ENCODE results near the gene DLG4.

DLG4 gene

GRCh38 chr17:7195971-7196370, 23.7 kb downstream of the DLG4 start:
- no peak for TF ChIP-seq CTCF (conservative IDR thresholded peaks at IDR 0.05; ENCODE audit: low read depth, low read length)
- Histone ChIP-seq H3K36me3 (ENCODE audit: insufficient read depth) (no peaks in the 10 kb centered on the region), H3K27me3 (ENCODE audit: insufficient read depth, low read depth) (no peaks in the 10 kb centered on the region), H3K79me2 (ENCODE audit: insufficient read depth, low read depth) (no peaks in the 10 kb centered on the region), H3K4me2 (no peak overlapping the region), H3K4me1 (ENCODE audit: low read depth, poor library complexity, severe bottlenecking) (no peaks in the 10 kb centered on the region), H3K9ac (no peak overlapping the region), H4K20me1 (ENCODE audit: insufficient read depth) (no peaks in the 10 kb centered on the region), H2AFZ (ENCODE audit: low read depth) (no peak overlapping the region), H3K4me3 (IDR thresholded peaks at IDR 0.05; ENCODE audit: insufficient read depth, low read depth, low read length) (no peak overlapping the region), H3K27ac (no peak overlapping the region)

GRCh38 chr17:7192271-7192937, 27.2 kb downstream of the DLG4 start:
- Histone ChIP-seq H3K27ac (no peak overlapping the region), H3K9ac (no peak overlapping the region), H3K27me3 (ENCODE audit: insufficient read depth, low read depth) (no peaks in the 10 kb centered on the region), H3K4me3 (IDR thresholded peaks at IDR 0.05; ENCODE audit: insufficient read depth, low read depth, low read length) (no peak overlapping the region), H4K20me1 (ENCODE audit: insufficient read depth) (no peaks in the 10 kb centered on the region), H3K4me1 (ENCODE audit: low read depth, poor library complexity, severe bottlenecking) (no peaks in the 10 kb centered on the region), H3K79me2 (ENCODE audit: insufficient read depth, low read depth) (no peaks in the 10 kb centered on the region), H3K36me3 (ENCODE audit: insufficient read depth) (no peaks in the 10 kb centered on the region), H3K4me2 (no peak overlapping the region), H2AFZ (ENCODE audit: low read depth) (no peak overlapping the region)
- no peak for TF ChIP-seq CTCF (conservative IDR thresholded peaks at IDR 0.05; ENCODE audit: low read depth, low read length)

DNA sequence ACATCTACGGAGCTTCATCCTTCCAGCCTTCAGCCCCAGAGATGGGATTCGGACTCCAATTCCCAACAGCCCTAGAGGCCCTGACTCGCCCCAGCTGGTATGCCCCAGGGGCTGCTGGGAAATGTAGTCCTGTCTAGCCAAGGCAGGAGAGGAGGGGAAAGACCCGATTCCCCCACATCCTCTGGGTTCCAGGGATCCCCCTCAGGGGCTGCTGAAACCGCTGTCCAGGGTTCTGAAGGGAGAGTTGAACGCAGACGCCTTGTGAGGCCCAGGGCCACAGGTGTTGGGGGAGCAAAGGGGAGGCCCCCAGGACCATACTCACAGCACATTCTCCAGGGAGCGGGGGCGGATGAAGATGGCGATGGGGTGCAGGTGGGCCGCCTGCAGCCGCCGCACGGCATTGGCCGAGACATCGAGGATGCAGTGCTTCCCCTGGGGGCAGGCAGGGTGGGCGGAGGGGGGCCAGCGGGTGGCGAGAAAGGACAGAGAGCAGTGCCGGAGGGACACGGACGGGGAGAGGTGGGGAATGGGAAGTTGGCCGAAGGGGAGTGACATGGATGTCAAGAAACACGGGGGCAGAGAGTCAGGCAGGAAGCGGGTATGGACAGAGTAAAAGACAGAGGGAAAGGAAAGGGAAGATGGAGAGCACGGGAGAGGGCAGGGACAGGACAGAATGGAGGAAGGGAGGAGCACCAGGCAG, 27.9 kb downstream of the DLG4 start:
- no peak overlapping the region for H2AFZ ChIP-seq (ENCODE audit: low read depth)
- H3K4me1 ChIP-seq (ENCODE audit: low read depth, poor library complexity, severe bottlenecking): no peaks in the 10 kb centered on the region
- H3K9ac ChIP-seq: no peak overlapping the region
- no peak overlapping the region for H3K27ac ChIP-seq
- no peak overlapping the region for H3K4me2 ChIP-seq
- H4K20me1 ChIP-seq (ENCODE audit: insufficient read depth): no peaks in the 10 kb centered on the region
- no peaks in the 10 kb centered on the region for H3K27me3 ChIP-seq (ENCODE audit: insufficient read depth, low read depth)
- no peaks in the 10 kb centered on the region for H3K79me2 ChIP-seq (ENCODE audit: insufficient read depth, low read depth)
- no peak overlapping the region for H3K4me3 ChIP-seq (IDR thresholded peaks at IDR 0.05; ENCODE audit: insufficient read depth, low read depth, low read length)
- no peak for TF ChIP-seq CTCF (conservative IDR thresholded peaks at IDR 0.05; ENCODE audit: low read depth, low read length)
- H3K36me3 ChIP-seq (ENCODE audit: insufficient read depth): no peaks in the 10 kb centered on the region

GRCh38 chr17:7191069-7191468, 28.6 kb downstream of the DLG4 start:
- H3K27ac ChIP-seq: no peak overlapping the region
- no peak for TF ChIP-seq CTCF (conservative IDR thresholded peaks at IDR 0.05; ENCODE audit: low read depth, low read length)
- no peak overlapping the region for H3K9ac ChIP-seq
- no peaks in the 10 kb centered on the region for H3K36me3 ChIP-seq (ENCODE audit: insufficient read depth)
- no peak overlapping the region for H3K4me2 ChIP-seq
- H3K4me1 ChIP-seq (ENCODE audit: low read depth, poor library complexity, severe bottlenecking): no peaks in the 10 kb centered on the region
- no peaks in the 10 kb centered on the region for H3K27me3 ChIP-seq (ENCODE audit: insufficient read depth, low read depth)
- no peak overlapping the region for H2AFZ ChIP-seq (ENCODE audit: low read depth)
- H3K4me3 ChIP-seq (IDR thresholded peaks at IDR 0.05; ENCODE audit: insufficient read depth, low read depth, low read length): no peak overlapping the region
- no peaks in the 10 kb centered on the region for H4K20me1 ChIP-seq (ENCODE audit: insufficient read depth)
- no peaks in the 10 kb centered on the region for H3K79me2 ChIP-seq (ENCODE audit: insufficient read depth, low read depth)
